ENCODE results near the gene SHROOM2.
"Not testable (repeated sequence)": the region's sequence is repeated elsewhere in the genome, so short reads cannot be mapped to it uniquely, and the experiment has no call there.

SHROOM2 gene, protein sequence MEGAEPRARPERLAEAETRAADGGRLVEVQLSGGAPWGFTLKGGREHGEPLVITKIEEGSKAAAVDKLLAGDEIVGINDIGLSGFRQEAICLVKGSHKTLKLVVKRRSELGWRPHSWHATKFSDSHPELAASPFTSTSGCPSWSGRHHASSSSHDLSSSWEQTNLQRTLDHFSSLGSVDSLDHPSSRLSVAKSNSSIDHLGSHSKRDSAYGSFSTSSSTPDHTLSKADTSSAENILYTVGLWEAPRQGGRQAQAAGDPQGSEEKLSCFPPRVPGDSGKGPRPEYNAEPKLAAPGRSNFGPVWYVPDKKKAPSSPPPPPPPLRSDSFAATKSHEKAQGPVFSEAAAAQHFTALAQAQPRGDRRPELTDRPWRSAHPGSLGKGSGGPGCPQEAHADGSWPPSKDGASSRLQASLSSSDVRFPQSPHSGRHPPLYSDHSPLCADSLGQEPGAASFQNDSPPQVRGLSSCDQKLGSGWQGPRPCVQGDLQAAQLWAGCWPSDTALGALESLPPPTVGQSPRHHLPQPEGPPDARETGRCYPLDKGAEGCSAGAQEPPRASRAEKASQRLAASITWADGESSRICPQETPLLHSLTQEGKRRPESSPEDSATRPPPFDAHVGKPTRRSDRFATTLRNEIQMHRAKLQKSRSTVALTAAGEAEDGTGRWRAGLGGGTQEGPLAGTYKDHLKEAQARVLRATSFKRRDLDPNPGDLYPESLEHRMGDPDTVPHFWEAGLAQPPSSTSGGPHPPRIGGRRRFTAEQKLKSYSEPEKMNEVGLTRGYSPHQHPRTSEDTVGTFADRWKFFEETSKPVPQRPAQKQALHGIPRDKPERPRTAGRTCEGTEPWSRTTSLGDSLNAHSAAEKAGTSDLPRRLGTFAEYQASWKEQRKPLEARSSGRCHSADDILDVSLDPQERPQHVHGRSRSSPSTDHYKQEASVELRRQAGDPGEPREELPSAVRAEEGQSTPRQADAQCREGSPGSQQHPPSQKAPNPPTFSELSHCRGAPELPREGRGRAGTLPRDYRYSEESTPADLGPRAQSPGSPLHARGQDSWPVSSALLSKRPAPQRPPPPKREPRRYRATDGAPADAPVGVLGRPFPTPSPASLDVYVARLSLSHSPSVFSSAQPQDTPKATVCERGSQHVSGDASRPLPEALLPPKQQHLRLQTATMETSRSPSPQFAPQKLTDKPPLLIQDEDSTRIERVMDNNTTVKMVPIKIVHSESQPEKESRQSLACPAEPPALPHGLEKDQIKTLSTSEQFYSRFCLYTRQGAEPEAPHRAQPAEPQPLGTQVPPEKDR (N-terminal part only)

GRCh38 chrX:9785944-9786797 lies at the start of gene SHROOM2:
TSS of gene SHROOM2 (plus strand) at chrX:9786429. CDS start at chrX:9786546, 117 bp downstream.
- no peak for DNase-seq (ENCODE audit: low read depth in 3 of 3)

DNA sequence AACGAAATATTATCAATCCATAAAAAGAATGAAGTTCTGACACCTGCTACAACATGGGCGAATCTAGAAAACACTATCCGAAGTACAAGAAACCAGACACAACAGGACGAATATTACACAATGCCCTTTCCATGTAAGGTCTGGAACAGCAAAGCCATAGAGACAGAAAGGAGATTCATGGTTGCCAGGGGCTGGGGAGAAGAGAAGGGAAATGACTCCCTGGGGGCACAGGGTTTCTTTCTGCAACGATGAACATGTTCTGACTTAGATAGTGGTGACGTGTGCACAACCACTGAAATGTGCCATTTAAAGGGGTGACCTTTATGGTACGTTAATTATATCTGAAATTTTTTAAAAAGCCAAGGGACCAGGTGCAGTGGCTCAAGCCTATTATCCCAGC lies 48.9 kb upstream of the SHROOM2 start:
- DNase-seq (ENCODE audit: low read depth in 3 of 3), result no peak

- DNase-seq (ENCODE audit: low read depth in 3 of 3), result no peak
Observed at GRCh38 chrX:9738151-9738550, 48.1 kb upstream of the SHROOM2 start.

DNA sequence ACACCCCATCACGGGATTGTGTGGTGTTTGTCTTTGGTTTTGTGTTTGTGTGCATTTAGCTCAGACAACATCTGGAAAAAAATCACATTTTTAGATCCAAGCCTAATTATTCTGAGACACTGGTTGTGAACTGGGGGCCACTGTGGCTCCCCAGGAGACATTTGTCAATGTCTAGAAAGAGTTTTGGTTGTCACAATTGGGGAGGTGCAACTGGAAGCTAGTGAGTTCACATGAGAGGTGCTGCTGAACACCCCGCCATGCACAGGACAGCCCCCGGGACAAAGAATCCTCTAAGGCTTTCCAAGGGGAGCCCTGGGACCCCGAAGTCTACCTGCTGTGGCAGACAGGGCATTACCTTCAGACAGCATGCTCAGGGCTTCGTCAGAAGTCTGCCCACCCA lies 47.1 kb upstream of the SHROOM2 start:
- DNase-seq (ENCODE audit: low read depth in 3 of 3), result no peak

DNA sequence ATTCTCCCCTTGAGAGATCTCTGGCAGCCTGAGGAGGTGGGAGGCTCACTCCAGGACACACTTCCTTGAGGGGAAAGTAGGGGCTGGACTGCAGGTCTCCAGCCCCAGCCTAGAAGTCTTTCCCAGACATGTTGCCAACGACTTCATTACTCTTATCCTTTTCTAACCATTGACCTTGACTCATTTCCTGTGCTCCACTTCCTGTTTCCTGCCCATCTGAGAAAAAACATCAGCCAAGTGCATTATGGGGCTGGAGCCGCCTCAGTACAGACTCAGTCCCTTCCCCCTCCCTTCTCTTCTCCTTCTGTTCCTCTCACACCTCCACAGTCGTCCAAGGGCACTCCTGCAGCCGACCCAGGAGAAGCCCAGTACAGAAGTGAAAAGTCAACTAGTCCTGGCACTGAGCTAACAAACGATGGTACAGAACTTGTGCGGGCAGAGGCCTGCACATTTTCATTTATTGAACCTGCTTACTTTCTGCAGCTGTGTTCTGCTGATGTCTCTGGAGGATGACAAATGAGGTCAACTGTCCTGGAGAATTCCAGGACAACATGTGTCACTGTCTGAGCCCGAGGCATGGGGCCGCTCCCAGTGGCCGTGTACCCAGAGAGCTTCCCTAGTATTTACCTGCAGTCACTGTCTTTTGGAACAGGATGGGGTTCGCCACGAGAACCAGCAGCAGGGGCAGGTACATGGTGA lies 40.7 kb upstream of the SHROOM2 start:
- DNase-seq (ENCODE audit: low read depth in 3 of 3), result no peak

GRCh38 chrX:9746148-9746888 lies 39.9 kb upstream of the SHROOM2 start:
- no peak for DNase-seq (ENCODE audit: low read depth in 3 of 3)

DNA sequence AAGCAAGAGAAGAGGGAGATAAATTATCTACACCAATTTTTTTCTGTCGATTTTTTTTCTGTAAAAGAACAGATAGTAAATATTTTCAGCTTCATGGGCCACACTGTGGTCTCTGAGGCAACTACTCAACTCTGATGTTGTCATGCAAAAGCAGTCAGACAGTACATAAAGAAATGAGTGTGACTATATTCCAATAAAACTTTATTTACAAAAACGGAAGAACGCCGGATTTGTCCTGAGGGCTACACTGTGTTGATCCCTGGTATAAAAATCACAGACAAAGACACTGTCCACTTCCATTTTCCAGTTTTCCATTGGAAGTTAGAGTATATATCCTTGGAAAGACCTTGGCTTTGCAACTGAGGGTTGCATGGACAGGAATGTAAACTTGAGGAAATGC lies 38.6 kb upstream of the SHROOM2 start:
- no peak for DNase-seq (ENCODE audit: low read depth in 3 of 3)

GRCh38 chrX:9749146-9749692 lies 37.0 kb upstream of the SHROOM2 start:
- no peak for DNase-seq (ENCODE audit: low read depth in 3 of 3)

DNA sequence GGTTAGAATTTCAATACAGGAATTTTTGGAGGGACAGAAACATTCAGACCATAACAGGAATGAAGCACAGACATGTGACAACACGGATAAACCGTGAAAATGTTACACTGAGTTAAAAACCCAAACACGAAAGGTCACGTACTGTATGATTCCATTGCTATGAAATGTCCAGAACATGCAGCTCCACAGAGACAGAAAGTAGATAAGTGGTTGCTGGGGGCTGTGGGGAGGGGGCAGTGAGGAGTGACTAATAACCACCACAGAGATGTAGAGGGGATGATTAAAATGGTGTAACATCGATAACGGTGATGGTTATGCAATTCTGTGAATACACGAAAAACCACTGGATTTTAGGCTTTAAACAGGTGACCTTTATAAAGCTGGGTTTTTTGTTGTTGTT lies 28.9 kb upstream of the SHROOM2 start:
- DNase-seq (ENCODE audit: low read depth in 3 of 3), result no peak

- no peak for DNase-seq (ENCODE audit: low read depth in 3 of 3)
Observed at GRCh38 chrX:9758021-9758638, 28.1 kb upstream of the SHROOM2 start.

- DNase-seq (ENCODE audit: low read depth in 3 of 3), result no peak
Observed at GRCh38 chrX:9759337-9759736, 26.9 kb upstream of the SHROOM2 start.

DNA sequence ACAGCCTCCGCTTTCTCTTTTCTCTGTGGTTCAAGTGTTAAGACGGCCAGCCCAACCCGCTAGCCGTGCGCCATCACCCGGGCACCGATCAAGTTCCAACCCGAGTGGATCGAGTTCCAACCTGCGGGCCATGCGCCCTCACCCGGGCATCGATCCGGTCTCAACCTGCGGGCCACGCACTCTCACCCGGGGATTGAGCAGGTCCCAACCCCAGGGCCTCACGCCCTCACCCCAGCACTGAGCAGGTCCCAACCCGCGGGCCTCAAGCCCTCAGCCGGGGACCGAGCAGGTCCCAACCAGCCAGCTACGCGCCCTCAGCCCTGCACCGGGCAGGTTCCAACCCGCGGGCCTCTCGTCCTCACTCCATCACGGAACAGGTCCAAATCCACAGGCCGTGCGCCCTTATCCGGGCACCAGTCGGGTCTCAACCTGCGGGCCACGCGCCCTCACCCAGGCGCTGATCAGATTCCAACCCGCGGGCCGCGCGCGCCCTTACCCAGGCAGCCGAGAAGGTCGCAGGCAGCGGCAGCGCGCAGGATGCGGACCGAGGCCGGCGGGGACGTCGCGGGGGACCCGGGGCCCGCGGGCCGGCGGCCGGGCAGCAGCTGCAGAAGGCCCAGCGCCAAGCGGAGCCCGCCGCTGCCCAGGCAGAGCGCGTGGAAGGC lies 21.0 kb upstream of the SHROOM2 start:
- no peak for DNase-seq (ENCODE audit: low read depth in 3 of 3)

- no peak for DNase-seq (ENCODE audit: low read depth in 3 of 3)
Observed at GRCh38 chrX:9765737-9766097, 20.5 kb upstream of the SHROOM2 start, which contains the start of gene GPR143. TSS of gene GPR143 (minus strand) at chrX:9765847. CDS start at chrX:9765817, 30 bp downstream.

DNA sequence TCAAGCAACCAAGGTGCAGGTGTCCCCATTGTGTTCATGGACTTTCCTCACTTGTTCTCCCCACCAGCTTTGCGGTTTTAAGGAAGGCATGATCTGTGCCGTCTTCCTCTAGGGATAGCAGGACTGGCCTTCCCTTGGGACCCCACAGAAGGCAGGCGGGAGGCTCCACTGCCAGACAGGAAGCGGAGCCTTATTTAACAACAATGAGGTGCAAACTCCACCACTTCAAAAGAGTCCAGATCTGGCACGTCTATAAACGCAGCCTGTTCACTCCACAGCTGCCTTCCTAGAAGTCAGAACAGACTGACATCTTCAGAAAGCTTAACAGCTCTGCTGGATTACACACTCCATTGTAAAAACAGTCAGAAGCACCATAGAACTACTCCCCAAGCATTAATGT lies 18.9 kb upstream of the SHROOM2 start:
- no peak for DNase-seq (ENCODE audit: low read depth in 3 of 3)

- not testable (repeated sequence) for DNase-seq (ENCODE audit: low read depth in 3 of 3)
Observed at GRCh38 chrX:9768321-9768839, 17.8 kb upstream of the SHROOM2 start.

DNA sequence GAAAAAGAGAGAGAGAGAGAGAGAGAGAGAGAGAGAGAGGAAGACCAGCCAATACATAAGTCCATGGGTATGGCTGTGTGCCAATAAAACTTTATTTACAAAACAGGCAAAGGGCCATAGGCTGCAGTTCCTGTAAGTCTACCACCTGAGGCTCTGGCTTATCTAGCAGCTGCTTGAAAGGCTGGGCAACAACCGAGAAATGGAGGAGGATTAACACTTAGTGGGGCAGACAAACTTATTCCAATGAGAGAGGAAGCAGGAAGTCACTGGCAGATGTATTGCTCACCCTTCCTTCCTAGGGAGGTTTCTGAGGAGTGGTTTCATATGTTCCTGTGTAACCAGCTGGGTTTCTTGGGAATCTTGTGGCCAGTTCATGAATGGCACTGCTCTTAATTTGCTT lies 15.9 kb upstream of the SHROOM2 start:
- no peak for DNase-seq (ENCODE audit: low read depth in 3 of 3)

GRCh38 chrX:9772943-9773342 lies 13.3 kb upstream of the SHROOM2 start:
- DNase-seq (ENCODE audit: low read depth in 3 of 3), result no peak

- no peak for DNase-seq (ENCODE audit: low read depth in 3 of 3)
Observed at GRCh38 chrX:9775930-9776329, 10.3 kb upstream of the SHROOM2 start.
